ENCODE data around the gene ULK4. TPM values are rescaled to one million over a fixed set of nuclear protein-coding genes. Genes with fewer than 3 reads are reported as not detected.

ULK4 gene
- total and polyA plus RNA-seq, 2 of the 8 experiments (the other 6 are each of a cell fraction or from before 2014, with no cell fraction given): 3.0 to 10.8 TPM

- H2BK20ac ChIP-seq (ENCODE audit: low read length): no peak overlapping the region
- H3K23me2 ChIP-seq (ENCODE audit: low read depth, low read length): no peaks in the 10 kb centered on the region
- WGBS, 2 experiments (ENCODE audit: extremely low coverage in 1 of 2, insufficient coverage in 1 of 2, insufficient read length in 1 of 2, insufficient replicate concordance in 2 of 2, low coverage in 1 of 2, low lambda C conversion rate in 2 of 2, missing lambda C conversion rate in 1 of 2): 97% methylated on average over 4 of the region's 4 CpGs; no CpG with 5 or more reads in 1 of the 2 experiments
- H3K23ac ChIP-seq (ENCODE audit: insufficient read length): no peak overlapping the region
- no peak for FAIRE-seq
- H4K8ac ChIP-seq (ENCODE audit: extremely low read depth, insufficient read depth, low read length): no peak overlapping the region
- no peak overlapping the region for H2BK12ac ChIP-seq (ENCODE audit: low read depth, low read length)
- H3K4me1 ChIP-seq (replicated peaks in 1 of 4; ENCODE audit: control insufficient read depth in 3 of 4, insufficient read depth in 4 of 4, low read length in 3 of 4): peaks cover 0 to 4% (median 3%) of the 10 kb centered on the region in 4 experiments; a peak in 3 of 7 replicates
- H3K4me2 ChIP-seq (ENCODE audit: insufficient read depth in 1 of 2, low read depth in 2 of 2, low read length in 2 of 2): no peak overlapping the region
- H4K20me1 ChIP-seq (replicated peaks in 1 of 2; ENCODE audit: control insufficient read depth in 1 of 2, insufficient read depth in 2 of 2, low read length in 2 of 2): peaks cover 2 to 9% of the 10 kb centered on the region in 2 experiments
- no peaks in the 10 kb centered on the region; a peak in 1 of 4 replicates for H3K79me2 ChIP-seq (ENCODE audit: control insufficient read depth in 1 of 2, insufficient read depth in 2 of 2, low read length in 2 of 2)
- H3K79me1 ChIP-seq (ENCODE audit: low read depth, low read length): no peaks in the 10 kb centered on the region
- H4K5ac ChIP-seq (ENCODE audit: insufficient read length, low read depth, low read length): no peak overlapping the region
- no peak overlapping the region for H4K91ac ChIP-seq (replicated peaks; ENCODE audit: insufficient read length, low read length)
- no peak for DNase-seq (ENCODE audit: low read depth in 1 of 2, low spot score in 2 of 2)
- H2BK120ac ChIP-seq (replicated peaks; ENCODE audit: low read depth, low read length): no peak overlapping the region
- H3K4ac ChIP-seq (replicated peaks; ENCODE audit: insufficient read length, low read depth, low read length): no peak overlapping the region
- H2AFZ ChIP-seq (ENCODE audit: low read length): no peak overlapping the region
- H3K9me3 ChIP-seq (ENCODE audit: insufficient read depth in 2 of 2, low read depth in 1 of 2, low read length in 1 of 2): no peaks in the 10 kb centered on the region
- no peak overlapping the region for H3K4me3 ChIP-seq (ENCODE audit: extremely low read depth in 1 of 4, insufficient read depth in 2 of 4, low read depth in 3 of 4, low read length in 4 of 4)
- H3K14ac ChIP-seq (ENCODE audit: insufficient read length): no peak overlapping the region
- H3K18ac ChIP-seq (ENCODE audit: extremely low read depth, low read length): no peak overlapping the region
- ChIA-PET CTCF (ENCODE audit: partially characterized antibody) (interaction anchor here (0.6 to 1.7 kb wide), 3 partner anchors 16 to 664 kb away, joined by 3 read pairs; no protein-coding TSS in a partner anchor), POLR2A (ENCODE audit: partially characterized antibody) (interaction anchor here (1.1 to 1.5 kb wide), 3 partner anchors 9 to 42 kb away, joined by 3 to 8 read pairs (median 7); partner anchors contain the start of gene CTNNB1)
- H2AK5ac ChIP-seq (ENCODE audit: low read depth, low read length): no peak overlapping the region
- no peak overlapping the region for H3K56ac ChIP-seq (replicated peaks; ENCODE audit: insufficient read length, low read depth, low read length)
- peaks cover 20 to 62% (median 34%) of the 10 kb centered on the region in 4 experiments for H3K36me3 ChIP-seq (ENCODE audit: control insufficient read depth in 2 of 4, insufficient read depth in 4 of 4, low read length in 3 of 4)
- no peak overlapping the region for H3K9ac ChIP-seq (replicated peaks in 1 of 4; ENCODE audit: extremely low read depth in 1 of 4, low read depth in 3 of 4, low read length in 3 of 4)
- H2BK15ac ChIP-seq (ENCODE audit: low read length): no peak overlapping the region
- TF ChIP-seq USF2 (IDR thresholded peaks at IDR 0.05; ENCODE audit: low read length) (no peak), PHF8 (conservative IDR thresholded peaks at IDR 0.05; ENCODE audit: low read depth, low read length) (no peak), KDM1A (IDR thresholded peaks at IDR 0.05; ENCODE audit: borderline replicate concordance, low read length) (no peak)
- H2BK5ac ChIP-seq (ENCODE audit: low read depth, low read length): no peak overlapping the region
- H3K27me3 ChIP-seq (replicated peaks in 1 of 4; ENCODE audit: control insufficient read depth in 3 of 4, extremely low read depth in 1 of 4, insufficient read depth in 3 of 4, low read length in 3 of 4): no peaks in the 10 kb centered on the region
- no peak overlapping the region for H3K27ac ChIP-seq (ENCODE audit: low read depth, low read length)
Observed at GRCh38 chr3:41241161-41241560, 720.7 kb downstream of the ULK4 start.

All from H1 (cell line).